HepG2 (cell line): ENCODE data around the gene SYTL1. TPM values are rescaled to one million over a fixed set of nuclear protein-coding genes. Genes with fewer than 3 reads are reported as not detected.

Experiments used
- ATAC-seq: fragments of 200-7000 bp; cut with Tn5 transposase; 3 replicates; pipeline ENCODE4 v1.9.1; 2020; ENCODE audit warnings: mild to moderate bottlenecking, moderate library complexity
- BruUV-seq: library from RNA; stranded (reverse); fragments of 400-500 nt; replicated peaks from 2 replicates; lab custom pipeline; 2021; lab: Mats Ljungman, UMichigan
- CTCF ChIA-PET: fragments of 300-600 bp; formaldehyde crosslinking; extraction: SDS; loops from one replicate; lab custom pipeline; 2021; ENCODE audit warnings: low total read pairs, inconsistent platforms, low intra/inter-chr PET ratio; lab: Yijun Ruan, JAX
- POLR2A ChIA-PET: fragments of 350-600 bp; sonication (Branson Sonifier 250); formaldehyde crosslinking; loops from one replicate; lab custom pipeline; 2020; ENCODE audit warnings: antibody characterized with exemption, inconsistent platforms; lab: Yijun Ruan, JAX
- DNase-seq: peaks from one replicate; pipeline ENCODE4 v3.0.0-alpha.2; 2015; ENCODE audit warnings: low spot score
- FAIRE-seq: peaks from 3 replicates; lab custom pipeline; 2011; peaks lifted over from hg19 to GRCh38; lab: Jason Lieb, UNC
- H2AFZ ChIP-seq: one replicate; pipeline ENCODE4 v1.6.1; 2011; ENCODE audit warnings: low read length, inconsistent platforms
- H3K27ac ChIP-seq: fragments of 300-600 bp; 3 replicates; pipeline ENCODE4 v1.8.0; 2011; ENCODE audit warnings: mixed run types, mild to moderate bottlenecking, mixed read lengths, low read length, inconsistent platforms; ENCODE audit not compliant: insufficient read depth; ENCODE audit errors: extremely low read length
- H3K27me3 ChIP-seq, 2 experiments: fragments of 200-600 bp in 1 of 2; 2 replicates in 1 of 2; 3 replicates in 1 of 2; pipeline versions ENCODE4 v1.6.0 to v1.8.0; 2011; ENCODE audit warnings: low read length in 2 of 2, mild to moderate bottlenecking in 2 of 2, moderate library complexity in 2 of 2, inconsistent platforms in 1 of 2; ENCODE audit not compliant: insufficient read depth in 2 of 2, control insufficient read depth in 1 of 2
- H3K36me3 ChIP-seq, 2 experiments: fragments of 200-600 bp in 1 of 2; replicated peaks in 1 of 2; 2 replicates in 1 of 2; 3 replicates in 1 of 2; pipeline versions ENCODE4 v1.5.1 to v1.8.0; 2011; ENCODE audit warnings: low read length in 2 of 2, inconsistent platforms in 1 of 2; ENCODE audit not compliant: insufficient read depth in 2 of 2, control insufficient read depth in 1 of 2
- H3K4me1 ChIP-seq: 2 replicates; pipeline ENCODE4 v1.5.1; 2012; ENCODE audit warnings: low read length, inconsistent platforms; ENCODE audit not compliant: insufficient read depth
- H3K4me2 ChIP-seq: 2 replicates; pipeline ENCODE4 v1.6.0; 2011; ENCODE audit warnings: low read depth, low read length, inconsistent platforms
- H3K4me3 ChIP-seq, 3 experiments: fragments of 200-600 bp in 1 of 3; sonication (generic), shearing (Covaris generic) in 1 of 3; replicated peaks in 1 of 3; 2 replicates each; pipeline ENCODE4 v1.5.1; 2011 to 2016; ENCODE audit warnings: low read length in 3 of 3, inconsistent platforms in 2 of 3, low read depth in 2 of 3, mild to moderate bottlenecking in 2 of 3, control low read depth in 1 of 3, mixed read lengths in 1 of 3; ENCODE audit not compliant: insufficient read depth in 1 of 3
- H3K79me2 ChIP-seq: one replicate; pipeline ENCODE4 v1.6.1; 2011; ENCODE audit warnings: low read length, inconsistent platforms; ENCODE audit not compliant: insufficient read depth
- H3K9ac ChIP-seq: 2 replicates; pipeline ENCODE4 v1.6.0; 2011; ENCODE audit warnings: mild to moderate bottlenecking, low read depth, low read length, inconsistent platforms; ENCODE audit not compliant: insufficient read depth
- H3K9me3 ChIP-seq: 2 replicates; pipeline ENCODE4 v1.5.1; 2012; ENCODE audit warnings: mild to moderate bottlenecking, low read length
- H4K20me1 ChIP-seq: 2 replicates; pipeline ENCODE4 v1.6.0; 2011; ENCODE audit warnings: inconsistent platforms, mild to moderate bottlenecking, low read length, moderate library complexity; ENCODE audit not compliant: insufficient read depth
- FIP1L1 ChIP-seq: fragments of 200-400 bp; formaldehyde crosslinking; IDR thresholded peaks from 2 replicates; pipeline ENCODE4 v1.6.1; 2018; ENCODE audit warnings: low read depth, mild to moderate bottlenecking, low read length, moderate library complexity, borderline replicate concordance; ENCODE audit not compliant: insufficient read depth
- GABPA ChIP-seq, 2 experiments: IDR thresholded peaks; 2 replicates each; pipeline ENCODE4 v1.6.1; 2011 to 2016; ENCODE audit warnings: low read depth in 2 of 2, low read length in 1 of 2, missing biosample characterization in 1 of 2, missing genetic modification characterization in 1 of 2
- HNF1A ChIP-seq, 2 experiments: sonication (generic) in 1 of 2; formaldehyde crosslinking in 1 of 2; IDR thresholded peaks; 2 replicates each; pipeline versions ENCODE4 v1.4.0 to v1.6.1; 2016 to 2020; ENCODE audit warnings: borderline replicate concordance in 1 of 2, low read depth in 1 of 2, mild to moderate bottlenecking in 1 of 2, missing genetic modification reagents in 1 of 2
- KDM3A ChIP-seq: IDR thresholded peaks from 2 replicates; pipeline ENCODE4 v1.6.1; 2018; ENCODE audit warnings: low read depth, missing compliant biosample characterization
- MXD3 ChIP-seq: IDR thresholded peaks from 2 replicates; pipeline ENCODE4 v1.6.1; 2016; ENCODE audit warnings: mild to moderate bottlenecking, missing biosample characterization, missing genetic modification reagents
- NAIF1 ChIP-seq: sonication (generic); formaldehyde crosslinking; IDR thresholded peaks from 2 replicates; pipeline ENCODE4 v1.5.0; 2020; ENCODE audit warnings: mild to moderate bottlenecking, missing genetic modification reagents, borderline replicate concordance
- ZFP90 ChIP-seq: sonication (generic); formaldehyde crosslinking; IDR thresholded peaks from 2 replicates; pipeline ENCODE4 v1.8.0; 2022; ENCODE audit warnings: missing genetic modification reagents, mild to moderate bottlenecking, inconsistent platforms, borderline replicate concordance
- ZKSCAN5 ChIP-seq: sonication (generic); formaldehyde crosslinking; IDR thresholded peaks from 2 replicates; pipeline ENCODE4 v1.5.1; 2020; ENCODE audit warnings: mild to moderate bottlenecking, missing genetic modification reagents
- ZNF256 ChIP-seq: sonication (generic); formaldehyde crosslinking; conservative IDR thresholded peaks from 2 replicates; pipeline ENCODE4 v1.4.0; 2020; ENCODE audit warnings: missing genetic modification reagents
- ZNF891 ChIP-seq: sonication (generic); formaldehyde crosslinking; IDR thresholded peaks from 2 replicates; pipeline ENCODE4 v1.5.0; 2020; ENCODE audit warnings: mild to moderate bottlenecking, missing genetic modification reagents
- ZSCAN20 ChIP-seq: sonication (generic); formaldehyde crosslinking; IDR thresholded peaks from 2 replicates; pipeline ENCODE4 v1.4.0; 2020; ENCODE audit warnings: missing genetic modification reagents, mild to moderate bottlenecking, borderline replicate concordance
- WGBS: methylation state at CpG from one replicate; pipeline ENCODE4 v1.1.6; 2017; ENCODE audit warnings: low lambda C conversion rate; 5-methylcytosine and 5-hydroxymethylcytosine counted together
- in situ Hi-C: cut with HindIII; loops from 2 replicates; pipeline ENCODE4 v1.10.0; 2017; ENCODE audit warnings: low pct_unique_long_range_greater_than_20kb; ENCODE audit not compliant: extremely low pct_ligation_motif_present
- intact Hi-C: fragments of 100-400 bp; cut with micrococcal nuclease; formaldehyde crosslinking; loops from one replicate; pipeline ENCODE4 v1.10.0; 2022; ENCODE audit not compliant: unreplicated experiment
- polyA plus RNA-seq, 8 experiments: library from polyadenylated mRNA; depleted of rRNA in 3 of 8; stranded (reverse) in 7 of 8; unstranded in 1 of 8; fragments of >200 nt; fragmentation: Illumina TruSeq in 4 of 8; extraction: Trizol in 4 of 8; gene quantifications; 2 replicates each; pipeline versions ENCODE4 v1.2.1 to v1.2.3, GENCODE V29; 2011 to 2016; ENCODE audit warnings: low read depth in 4 of 8, missing spikeins in 1 of 8, mixed read lengths in 1 of 8; ENCODE audit not compliant: insufficient read depth in 1 of 8
- total RNA-seq, 5 experiments: library from RNA; depleted of rRNA; stranded (reverse); fragments of >200 nt; fragmentation: Illumina TruSeq; extraction: Trizol; gene quantifications; 2 replicates each; pipeline ENCODE4 v1.2.3, GENCODE V29; 2016; ENCODE audit warnings: low read depth in 1 of 5

The SYTL1 gene
- total and polyA plus RNA-seq, 2 of the 13 experiments (the other 11 are each of a cell fraction or from before 2014, with no cell fraction given): 11.1 to 17.8 TPM

- TF ChIP-seq ZKSCAN5 (CRISPR knock-in tag) (no peak), ZSCAN20 (CRISPR knock-in tag) (no peak)
Measured at GRCh38 chr1:27292106-27292505, 49.7 kb upstream of the SYTL1 start (continued).

- POLR2A ChIA-PET: no interaction called here
- no peak for DNase-seq
Measured at GRCh38 chr1:27293915-27294314, 47.9 kb upstream of the SYTL1 start.

More at GRCh38 chr1:27293915-27294314, 47.9 kb upstream of the SYTL1 start:
- ATAC-seq (no peak), FAIRE-seq (no peak)
- BruUV-seq: no TSS peak
- no peak overlapping the region for H3K4me3 ChIP-seq
- CTCF ChIA-PET: no interaction called here
- H4K20me1 ChIP-seq: no peaks in the 10 kb centered on the region
- no peaks in the 10 kb centered on the region for H3K79me2 ChIP-seq
- no peaks in the 10 kb centered on the region for H3K9me3 ChIP-seq
- intact Hi-C loops: no loop called here
- no peak overlapping the region for H3K9ac ChIP-seq
- no peak overlapping the region for H3K4me2 ChIP-seq
- TF ChIP-seq ZNF891 (CRISPR knock-in tag) (no peak), ZFP90 (CRISPR knock-in tag) (no peak), FIP1L1 (no peak), NAIF1 (CRISPR knock-in tag) (no peak), GABPA (IDR thresholded peaks at IDR 0.05; ENCODE audit: low read depth, low read length) (no peak), GABPA (CRISPR knock-in tag; IDR thresholded peaks at IDR 0.05; ENCODE audit: low read depth) (no peak), ZNF256 (no peak), MXD3 (no peak), HNF1A (IDR thresholded peaks at IDR 0.05; ENCODE audit: low read depth) (no peak), HNF1A (CRISPR knock-in tag; IDR thresholded peaks at IDR 0.05; ENCODE audit: borderline replicate concordance) (no peak), KDM3A (CRISPR knock-in tag) (no peak)
- no peak overlapping the region for H3K27ac ChIP-seq
- H2AFZ ChIP-seq: no peak overlapping the region
- H3K36me3 ChIP-seq: peaks cover 0 to 24% of the 10 kb centered on the region in 2 experiments; a peak in 2 of 5 replicates
- WGBS: 93% methylated on average over 8 of the region's 8 CpGs
- no peaks in the 10 kb centered on the region; the same call in 1 of the 2 replicates for H3K4me1 ChIP-seq
- H3K27me3 ChIP-seq: no peaks in the 10 kb centered on the region
- in situ Hi-C loops: loop anchor here (10.0 kb wide), 1 partner anchor 311 kb away; the partner anchor contains the start of gene AHDC1
